ENCODE measurements around the gene OR2T3. TPM values are rescaled to one million over a fixed set of nuclear protein-coding genes. Genes with fewer than 3 reads are reported as not detected.

OR2T3 gene
- total and polyA plus RNA-seq, 2 of the 13 experiments (the other 11 are each of a cell fraction or from before 2014, with no cell fraction given) = not detected

GRCh38 chr1:248521856-248522255 lies 48.7 kb downstream of the OR2T3 start:
- no peak for FAIRE-seq
- Histone ChIP-seq H2AFZ (ENCODE audit: low read length) (no peak overlapping the region), H3K9ac (ENCODE audit: insufficient read depth, low read depth, low read length) (no peak overlapping the region), H3K27me3 (ENCODE audit: control insufficient read depth in 1 of 2, insufficient read depth in 2 of 2, low read length in 2 of 2) (no peaks in the 10 kb centered on the region), H3K9me3 (ENCODE audit: low read length) (no peaks in the 10 kb centered on the region; the same call in 1 of the 2 replicates), H3K27ac (ENCODE audit: extremely low read length, insufficient read depth, low read length) (no peak overlapping the region), H3K4me2 (ENCODE audit: low read depth, low read length) (no peak overlapping the region), H3K36me3 (replicated peaks in 1 of 2; ENCODE audit: control insufficient read depth in 1 of 2, insufficient read depth in 2 of 2, low read length in 2 of 2) (no peaks in the 10 kb centered on the region), H3K4me3 (replicated peaks in 1 of 3; ENCODE audit: insufficient read depth in 1 of 3, low read depth in 2 of 3, low read length in 3 of 3) (no peak overlapping the region), H3K79me2 (ENCODE audit: insufficient read depth, low read length) (no peaks in the 10 kb centered on the region), H3K4me1 (ENCODE audit: insufficient read depth, low read length) (no peaks in the 10 kb centered on the region), H4K20me1 (ENCODE audit: insufficient read depth, low read length) (no peaks in the 10 kb centered on the region)
- no peak for TF ChIP-seq TBL1XR1 (IDR thresholded peaks at IDR 0.05; ENCODE audit: borderline replicate concordance, low read length, partially characterized antibody)
- no peak for TF ChIP-seq ZSCAN25 (CRISPR knock-in tag; IDR thresholded peaks at IDR 0.05)
- TF ChIP-seq ZNF768 (CRISPR knock-in tag; IDR thresholded peaks at IDR 0.05) = no peak
- no peak for TF ChIP-seq ZNF784 (CRISPR knock-in tag; IDR thresholded peaks at IDR 0.05; ENCODE audit: borderline replicate concordance)
- no peak for TF ChIP-seq ZNF343 (CRISPR knock-in tag; IDR thresholded peaks at IDR 0.05)
- TF ChIP-seq HDAC1 (CRISPR knock-in tag; IDR thresholded peaks at IDR 0.05) = no peak
- TF ChIP-seq XRCC5 (optimal IDR thresholded peaks at IDR 0.05; ENCODE audit: low read length) = no peak
- no peak for TF ChIP-seq ZNF256 (CRISPR knock-in tag; conservative IDR thresholded peaks at IDR 0.05)
- TF ChIP-seq THAP8 (CRISPR knock-in tag; IDR thresholded peaks at IDR 0.05; ENCODE audit: borderline replicate concordance) = no peak
- TF ChIP-seq ZNF235 (CRISPR knock-in tag; IDR thresholded peaks at IDR 0.05; ENCODE audit: borderline replicate concordance) = no peak
- no peak for TF ChIP-seq ZNF205 (CRISPR knock-in tag; IDR thresholded peaks at IDR 0.05)
- no peak for TF ChIP-seq ZNF451 (CRISPR knock-in tag; IDR thresholded peaks at IDR 0.05)
- TF ChIP-seq ZNF775 (CRISPR knock-in tag; IDR thresholded peaks at IDR 0.05; ENCODE audit: borderline replicate concordance) = no peak
- TF ChIP-seq GFI1 (CRISPR knock-in tag; IDR thresholded peaks at IDR 0.05; ENCODE audit: borderline replicate concordance) = no peak
- TF ChIP-seq UBTF (CRISPR knock-in tag; IDR thresholded peaks at IDR 0.05) = no peak
- TF ChIP-seq SRF (IDR thresholded peaks at IDR 0.05; ENCODE audit: low read depth, low read length) = no peak
- no peak for TF ChIP-seq ZEB1 (IDR thresholded peaks at IDR 0.05; ENCODE audit: insufficient replicate concordance, low read depth)
- TF ChIP-seq TOPORS (CRISPR knock-in tag; IDR thresholded peaks at IDR 0.05) = no peak
- DNase-seq (ENCODE audit: low spot score) = no peak
- intact Hi-C loops (cut with micrococcal nuclease; ENCODE audit: unreplicated experiment) = no loop called here
- POLR2A ChIA-PET = no interaction called here
- CTCF ChIA-PET (ENCODE audit: low intra/inter-chr PET ratio, low total read pairs) = no interaction called here
- no peak for ATAC-seq
- BruUV-seq (replicated peaks) = no TSS peak
- WGBS (ENCODE audit: low lambda C conversion rate) = 23% methylated on average over 5 of the region's 12 CpGs
- in situ Hi-C loops (cut with HindIII; ENCODE audit: extremely low pct_ligation_motif_present, low pct_unique_long_range_greater_than_20kb) = no loop called here

Data from HepG2 (cell line).